Kidney (tissue), 22 donors: ENCODE data around the gene TBL3. TPM values are rescaled to one million over a fixed set of nuclear protein-coding genes. Genes with fewer than 3 reads are reported as not detected.

ENCODE experiments used
- DNase-seq, 5 donors: peaks; one replicate each; pipeline ENCODE4 v3.0.0-alpha.2; 2013 to 2020
- FAIRE-seq: peaks from 2 replicates; lab custom pipeline; 2012; peaks lifted over from hg19 to GRCh38; lab: Jason Lieb, UNC
- H3K27ac ChIP-seq, 2 donors: one replicate each; pipeline ENCODE4 v1.7.0; 2013; ENCODE audit warnings: low read depth in 2 of 2, low read length in 2 of 2, inconsistent platforms in 1 of 2
- H3K27me3 ChIP-seq: one replicate; pipeline ENCODE4 v1.7.1; 2013; ENCODE audit warnings: low read length, inconsistent platforms; ENCODE audit not compliant: control insufficient read depth, insufficient read depth
- H3K36me3 ChIP-seq, 3 donors: one replicate each; pipeline versions ENCODE4 v1.7.0 to v1.7.1; 2013; ENCODE audit warnings: low read length in 3 of 3, control low read depth in 1 of 3, inconsistent platforms in 1 of 3; ENCODE audit not compliant: insufficient read depth in 3 of 3, control insufficient read depth in 2 of 3
- H3K4me1 ChIP-seq, 3 donors: one replicate each; pipeline versions ENCODE4 v1.7.0 to v1.7.1; 2013; ENCODE audit warnings: low read length in 3 of 3, inconsistent platforms in 1 of 3, low read depth in 1 of 3; ENCODE audit not compliant: control insufficient read depth in 2 of 3, insufficient read depth in 2 of 3
- H3K4me3 ChIP-seq, 3 donors: one replicate each; pipeline versions ENCODE4 v1.7.0 to v1.8.1; 2013; ENCODE audit warnings: low read length in 3 of 3, control low read depth in 1 of 3, inconsistent platforms in 1 of 3
- H3K9ac ChIP-seq, 3 donors: one replicate each; pipeline versions ENCODE4 v1.7.0 to v1.7.1; 2013; ENCODE audit warnings: low read length in 3 of 3, control low read depth in 1 of 3, inconsistent platforms in 1 of 3
- H3K9me3 ChIP-seq, 3 donors: one replicate each; pipeline versions ENCODE4 v1.7.0 to v1.7.1; 2013; ENCODE audit warnings: low read length in 3 of 3, control low read depth in 1 of 3, inconsistent platforms in 1 of 3; ENCODE audit not compliant: control insufficient read depth in 2 of 3, insufficient read depth in 1 of 3
- CTCF ChIP-seq: IDR thresholded peaks from 3 replicates; pipeline ENCODE4 v1.5.1; 2012; ENCODE audit warnings: mild to moderate bottlenecking, moderate library complexity, borderline replicate concordance; ENCODE audit not compliant: insufficient read depth; ENCODE audit errors: extremely low read depth
- intact Hi-C: fragments of 100-400 bp; cut with DNase I; formaldehyde crosslinking; loops from one replicate; pipeline ENCODE4 v1.11.1; 2022
- long read RNA-seq, 10 donors: library from polyadenylated mRNA in 1 of 10; unstranded in 1 of 10; transcript quantifications; one replicate each; pipeline ENCODE4 v2.0.0 and lab custom pipeline, GENCODE V29; 2021 to 2026
- polyA plus RNA-seq: library from polyadenylated mRNA; stranded (reverse); fragments of 350-450 nt; fragmentation: Illumina TruSeq; extraction: RNeasy Lipid Tissue Mini Kit (QIAGEN cat#74804); gene quantifications from one replicate; pipeline ENCODE4 v1.2.3, GENCODE V29; 2014; ENCODE audit warnings: low read depth, low replicate concordance; ENCODE audit not compliant: insufficient read depth
- total RNA-seq: library from RNA; stranded (reverse); fragmentation: NEBNext Ultra II Directional; extraction: Animal tissue kit (Norgen Biotek cat#: 25700); gene quantifications from one replicate; pipeline ENCODE4 v1.2.1, GENCODE V29; 2021
- donor health status: control.
- donor health status: control.
- donor health status: control.
- donor health status: control.
- donor health status: control.
- donor health status: DM: yes; HTN: yes; CAD: no.
- donor health status: Normal renal cell carcinoma (clear cell type).

Gene TBL3
- total RNA-seq, result 33.3 TPM
- polyA plus RNA-seq, result 38.5 TPM
- long read RNA-seq, donor 1, full-length matches to known transcripts, result 3 of 3 reads
- long read RNA-seq, donor 1, partial matches to known transcripts, result 0 of 3 reads
- long read RNA-seq, donor 1, other reads (novel, unspliced or antisense), result 0 of 3 reads
- long read RNA-seq, donor 2, full-length matches to known transcripts, result 6 of 6 reads
- long read RNA-seq, donor 2, partial matches to known transcripts, result 0 of 6 reads
- long read RNA-seq, donor 2, other reads (novel, unspliced or antisense), result 0 of 6 reads
- long read RNA-seq, donor 3, full-length matches to known transcripts, result 5 of 5 reads
- long read RNA-seq, donor 3, partial matches to known transcripts, result 0 of 5 reads
- long read RNA-seq, donor 3, other reads (novel, unspliced or antisense), result 0 of 5 reads
- long read RNA-seq, donor 4, full-length matches to known transcripts, result 7 of 7 reads
- long read RNA-seq, donor 4, partial matches to known transcripts, result 0 of 7 reads
- long read RNA-seq, donor 4, other reads (novel, unspliced or antisense), result 0 of 7 reads
- long read RNA-seq, donor 5, result 0 reads
- long read RNA-seq, donor 6, full-length matches to known transcripts, result 1 of 1 reads
- long read RNA-seq, donor 6, partial matches to known transcripts, result 0 of 1 reads
- long read RNA-seq, donor 6, other reads (novel, unspliced or antisense), result 0 of 1 reads
- long read RNA-seq, donor 7, full-length matches to known transcripts, result 45 of 91 reads
- long read RNA-seq, donor 7, partial matches to known transcripts, result 29 of 91 reads
- long read RNA-seq, donor 7, other reads (novel, unspliced or antisense), result 17 of 91 reads
- long read RNA-seq, donor 8, full-length matches to known transcripts, result 3 of 3 reads
- long read RNA-seq, donor 8, partial matches to known transcripts, result 0 of 3 reads
- long read RNA-seq, donor 8, other reads (novel, unspliced or antisense), result 0 of 3 reads
- long read RNA-seq, donor 9, full-length matches to known transcripts, result 2 of 2 reads
- long read RNA-seq, donor 9, partial matches to known transcripts, result 0 of 2 reads
- long read RNA-seq, donor 9, other reads (novel, unspliced or antisense), result 0 of 2 reads
- long read RNA-seq, donor 10, full-length matches to known transcripts, result 1 of 1 reads
- long read RNA-seq, donor 10, partial matches to known transcripts, result 0 of 1 reads
- long read RNA-seq, donor 10, other reads (novel, unspliced or antisense), result 0 of 1 reads

- peak; percentile 96 to 98 (median 97) for DNase-seq
- Histone ChIP-seq H3K4me1 (peaks cover 0 to 11% (median 4%) of the 10 kb centered on the region in 3 donors), H3K9me3 (no peaks in the 10 kb centered on the region), H3K4me3 (peak within 1 kb of the TSS; percentile 87 to 90 (median 90)), H3K36me3 (peaks cover 0 to 20% (median 12%) of the 10 kb centered on the region in 3 donors), H3K27me3 (no peaks in the 10 kb centered on the region), H3K9ac (peak within 1 kb of the TSS; percentile 73 to 94 (median 78)), H3K27ac (peak within 1 kb of the TSS; percentile 88 to 95)
- peak; percentile 26 for TF ChIP-seq CTCF
- intact Hi-C loops, result no loop called here
- FAIRE-seq, result no peak
These were observed at the start of gene TBL3 for GRCh38 chr16:1971796-1972489. TSS of gene TBL3 (plus strand) at chr16:1972053. CDS start at chr16:1972165, 112 bp downstream.

DNA sequence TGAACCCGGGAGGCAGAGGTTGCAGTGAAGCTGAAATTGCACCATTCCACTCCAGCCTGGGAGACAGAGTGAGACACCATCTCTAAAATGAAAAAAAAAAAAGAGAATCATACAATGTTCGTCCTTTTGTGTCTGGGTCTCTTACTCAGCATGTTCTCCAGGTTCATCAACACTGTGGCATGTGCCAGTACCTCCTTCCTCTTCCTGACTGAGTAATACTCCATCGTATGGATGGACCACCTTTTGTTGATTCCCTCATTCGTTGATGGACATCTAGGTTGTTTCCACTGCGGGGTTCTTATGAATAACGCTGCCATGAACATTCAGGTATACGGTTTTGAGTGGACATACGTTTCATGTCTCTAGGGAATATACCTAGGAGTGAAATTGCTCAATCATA, 49.5 kb upstream of the TBL3 start:
- Histone ChIP-seq H3K36me3 (no peaks in the 10 kb centered on the region), H3K27me3 (peaks cover 28% of the 10 kb centered on the region), H3K27ac (no peak overlapping the region), H3K4me1 (no peaks in the 10 kb centered on the region), H3K9me3 (no peaks in the 10 kb centered on the region), H3K9ac (no peak overlapping the region), H3K4me3 (no peak overlapping the region)
- FAIRE-seq (no peak), DNase-seq (no peak)
- TF ChIP-seq CTCF, result no peak
- intact Hi-C loops, result loop anchor here (10.0 kb wide), 1 partner anchor 68 kb away; no protein-coding TSS in a partner anchor

- intact Hi-C loops, result loop anchor here (10.0 kb wide), 1 partner anchor 69 kb away; no protein-coding TSS in a partner anchor
- FAIRE-seq, result no peak
These were observed 48.4 kb upstream of the TBL3 start for GRCh38 chr16:1923299-1924034.

More at GRCh38 chr16:1923299-1924034, 48.4 kb upstream of the TBL3 start:
- H3K4me1 ChIP-seq, result no peaks in the 10 kb centered on the region
- no peaks in the 10 kb centered on the region for H3K36me3 ChIP-seq
- peaks cover 28% of the 10 kb centered on the region for H3K27me3 ChIP-seq
- no peak overlapping the region for H3K27ac ChIP-seq
- no peak overlapping the region for H3K4me3 ChIP-seq
- no peaks in the 10 kb centered on the region for H3K9me3 ChIP-seq
- no peak overlapping the region for H3K9ac ChIP-seq
- TF ChIP-seq CTCF, result no peak
- peak in 4 of 5 donors; percentile 72 to 82 (median 78) for DNase-seq
